NCI-H1930 (cell line): Measurements from ENCODE around the gene JTB.

Experiments used
- DNase-seq, 2 experiments: peaks; one replicate each; lab custom pipeline; 2025; lab: John Stamatoyannopoulos, UW

Gene JTB

GRCh38 chr1:153978274-153978909, 918 bp upstream of the JTB start:
- DNase-seq, result peak in 1 of 2 experiments; percentile 10

- no peak for DNase-seq
Observed at GRCh38 chr1:153976819-153977249, 640 bp downstream of the JTB start.

- no peak for DNase-seq
Observed at GRCh38 chr1:153973525-153973924, 3.9 kb downstream of the JTB start.

- no peak for DNase-seq
Observed at GRCh38 chr1:153973071-153973470, 4.4 kb downstream of the JTB start.

- DNase-seq, result no peak
Observed at GRCh38 chr1:153970346-153970745, 7.1 kb downstream of the JTB start.

GRCh38 chr1:153968972-153969371, 8.5 kb downstream of the JTB start:
- DNase-seq, result no peak

- DNase-seq, result no peak
Observed at GRCh38 chr1:153968408-153968807, 9.1 kb downstream of the JTB start.

GRCh38 chr1:153968000-153968363, 9.5 kb downstream of the JTB start:
- DNase-seq, result no peak

- DNase-seq, result peak; percentile 96
Observed at GRCh38 chr1:153967107-153967999, 10.1 kb downstream of the JTB start, which contains the start of gene CREB3L4. Gene CREB3L4, plus strand, starts transcription at chr1:153967902. Its CDS starts 624 bp downstream, at chr1:153968526.

- no peak for DNase-seq
Observed at GRCh38 chr1:153963850-153964331, 13.6 kb downstream of the JTB start.

GRCh38 chr1:153963030-153963849, 14.2 kb downstream of the JTB start, which contains the start of gene SLC39A1:
Gene SLC39A1, minus strand, starts transcription at chr1:153963537. Its CDS starts 822 bp downstream, at chr1:153962715.
- DNase-seq, result peak; percentile 96

- no peak for DNase-seq
Observed at GRCh38 chr1:153962088-153963029, 15.1 kb downstream of the JTB start.

- no peak for DNase-seq
Observed at GRCh38 chr1:153961421-153961820, 16.1 kb downstream of the JTB start.

GRCh38 chr1:153960206-153960605, 17.3 kb downstream of the JTB start:
- no peak for DNase-seq

GRCh38 chr1:153959454-153959853, 18.0 kb downstream of the JTB start:
- no peak for DNase-seq

GRCh38 chr1:153958961-153959260, 18.6 kb downstream of the JTB start:
- no peak for DNase-seq

GRCh38 chr1:153958111-153958960, 19.1 kb downstream of the JTB start, which contains the start of gene CRTC2:
Gene CRTC2, minus strand, starts transcription at chr1:153958612. Its CDS starts 115 bp downstream, at chr1:153958497.
- DNase-seq, result peak; percentile 97 to 98

GRCh38 chr1:153957744-153958110, 19.7 kb downstream of the JTB start:
- DNase-seq, result no peak

GRCh38 chr1:153956997-153957715, 20.3 kb downstream of the JTB start:
- no peak for DNase-seq
